IMR-90 (cell line): Measurements from ENCODE around the gene AKAP12.
"Not testable (repeated sequence)": the region's sequence is repeated elsewhere in the genome, so short reads cannot be mapped to it uniquely, and the experiment has no call there.

ENCODE experiments used
- CTCF ChIP-seq: conservative IDR thresholded peaks from 2 replicates; pipeline ENCODE4 v1.5.1; 2012; ENCODE audit warnings: mild to moderate bottlenecking, low read depth, low read length, improper control_type of control experiment
- FOS ChIP-seq: fragments of 150-350 bp; IDR thresholded peaks from 2 replicates; pipeline ENCODE4 v1.6.1; 2016; ENCODE audit warnings: low read depth, low read length
- POLR2A ChIP-seq: IDR thresholded peaks from 2 replicates; pipeline ENCODE4 v1.6.1; 2012; ENCODE audit warnings: mild to moderate bottlenecking, low read depth, low read length
- RAD21 ChIP-seq: IDR thresholded peaks from 2 replicates; pipeline ENCODE4 v1.6.1; 2012; ENCODE audit warnings: low read length, improper control_type of control experiment
- RFX5 ChIP-seq: IDR thresholded peaks from 2 replicates; pipeline ENCODE4 v1.8.0; 2012; ENCODE audit warnings: low read depth, mild to moderate bottlenecking, low read length, moderate library complexity
- USF2 ChIP-seq: fragments of 150-350 bp; IDR thresholded peaks from 2 replicates; pipeline ENCODE4 v1.6.1; 2017; ENCODE audit warnings: mild to moderate bottlenecking, antibody characterized with exemption, low read length, low read depth

GRCh38 chr6:151356983-151357382, 117.2 kb downstream of the AKAP12 start:
- not testable (repeated sequence) for TF ChIP-seq USF2, CTCF, FOS, POLR2A, RAD21, RFX5
